HG03095 (cell line): Measurements from ENCODE around the gene CCIN.
"Not testable (repeated sequence)": the region's sequence is repeated elsewhere in the genome, so short reads cannot be mapped to it uniquely, and the experiment has no call there.

ENCODE experiments used
- ATAC-seq: cut with Tn5 transposase; IDR thresholded peaks from one replicate; pipeline ENCODE4 v1.9.1; 2021; ENCODE audit warnings: moderate library complexity; ENCODE audit not compliant: unreplicated experiment

Gene CCIN

GRCh38 chr9:36158122-36158521 lies 11.1 kb upstream of the CCIN start:
- no peak for ATAC-seq

GRCh38 chr9:36158917-36159316 lies 10.3 kb upstream of the CCIN start:
- ATAC-seq: no peak

DNA sequence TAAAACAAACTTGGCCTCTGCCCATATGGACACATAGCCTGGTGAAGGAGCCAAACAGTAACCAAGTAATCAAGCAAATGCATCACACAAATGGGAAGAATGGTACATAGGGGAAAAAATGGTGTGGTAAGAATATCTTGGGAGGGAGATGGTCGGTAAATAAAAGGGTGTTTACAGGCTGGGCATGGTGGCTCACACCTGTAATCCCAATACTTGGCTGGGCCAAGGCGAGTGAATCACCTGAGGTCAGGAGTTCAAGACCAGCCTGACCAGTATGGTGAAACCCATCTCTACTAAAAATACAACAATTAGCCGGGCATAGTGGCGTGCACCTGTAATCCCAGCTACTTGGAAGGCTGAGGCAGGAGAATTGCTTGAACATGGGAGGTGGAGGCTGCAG lies 9.7 kb upstream of the CCIN start:
- ATAC-seq: not testable (repeated sequence)

GRCh38 chr9:36160126-36160525 lies 9.1 kb upstream of the CCIN start:
- ATAC-seq: not testable (repeated sequence)

GRCh38 chr9:36161187-36161586 lies 8.0 kb upstream of the CCIN start:
- no peak for ATAC-seq

GRCh38 chr9:36162211-36162738 lies 6.9 kb upstream of the CCIN start:
- ATAC-seq: no peak

- no peak for ATAC-seq
Measured at GRCh38 chr9:36163049-36163785, 6.0 kb upstream of the CCIN start.

GRCh38 chr9:36163786-36164170 lies 5.4 kb upstream of the CCIN start:
- ATAC-seq: no peak

DNA sequence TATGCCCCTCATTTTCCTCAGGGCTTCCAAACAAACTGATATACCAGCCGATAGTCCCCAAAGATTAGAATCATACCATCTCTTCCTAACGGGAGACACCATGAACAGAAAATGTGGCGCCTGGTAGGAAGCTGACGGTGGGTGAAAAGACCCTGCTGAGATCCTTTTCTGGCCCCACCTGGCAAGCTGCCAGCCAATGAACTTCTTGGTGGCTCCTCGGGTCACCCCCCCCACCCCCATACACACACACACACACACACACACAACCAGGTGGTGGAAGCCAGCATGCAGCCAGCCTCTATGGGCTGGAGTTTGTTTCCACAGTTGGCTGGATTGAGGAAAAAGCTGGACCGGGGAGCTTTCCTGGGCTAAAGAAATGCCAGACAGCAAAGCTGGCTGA lies 4.8 kb upstream of the CCIN start:
- ATAC-seq: no peak

- no peak for ATAC-seq
Measured at GRCh38 chr9:36164989-36165388, 4.2 kb upstream of the CCIN start.

DNA sequence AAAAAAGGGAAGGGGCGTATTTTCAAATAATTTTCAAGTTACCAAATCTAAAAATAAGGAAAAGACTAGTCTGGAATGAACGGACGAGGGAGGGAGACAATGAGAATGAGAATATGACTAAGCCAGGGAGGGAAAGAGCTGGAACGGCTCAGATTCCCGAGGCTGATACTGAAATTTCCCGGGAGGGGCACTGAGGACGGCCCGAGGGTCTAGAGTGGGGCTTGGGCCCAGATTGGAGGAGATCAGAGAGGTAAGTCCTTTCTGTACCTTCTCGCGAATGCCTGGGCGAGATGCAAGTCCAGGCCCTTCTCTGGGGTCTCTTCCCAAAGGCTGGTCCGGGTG lies 3.4 kb upstream of the CCIN start:
- no peak for ATAC-seq

DNA sequence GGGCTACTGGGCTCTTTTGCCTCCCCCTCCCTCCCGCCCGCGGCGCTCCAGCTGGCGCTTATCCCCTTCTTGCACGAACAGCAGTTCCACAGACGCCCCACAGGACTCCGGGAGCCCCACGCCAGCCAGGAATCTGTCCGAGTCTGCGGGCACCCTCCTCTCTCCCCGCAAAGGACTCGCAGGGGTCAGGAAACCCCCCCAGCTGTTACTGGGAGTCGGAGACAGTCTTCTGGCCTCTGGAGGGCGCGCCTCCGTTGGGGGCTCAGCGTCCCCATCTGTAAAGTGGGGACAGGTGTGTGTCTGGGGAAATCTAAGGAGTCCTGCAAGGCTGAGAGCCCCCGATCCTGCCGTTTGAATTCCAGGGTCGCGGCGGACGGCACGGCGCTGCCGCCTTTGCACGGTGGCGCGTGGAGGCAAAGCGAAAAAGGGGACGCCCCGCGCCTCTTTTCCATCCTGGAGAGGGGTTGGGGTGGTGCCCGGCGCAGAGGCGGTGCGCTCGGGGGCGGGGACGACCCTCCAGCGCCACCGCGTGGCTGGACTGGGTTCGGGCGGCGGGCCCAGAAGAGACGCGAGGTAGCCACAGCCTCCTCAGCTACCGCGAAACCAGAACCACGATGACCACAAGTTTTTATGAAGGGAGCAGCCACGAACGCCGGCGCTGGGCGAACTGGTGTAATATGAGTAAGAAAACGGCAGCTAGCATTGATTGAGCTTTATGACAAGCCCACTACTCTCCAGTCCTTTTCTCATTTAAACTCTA lies 2.8 kb upstream of the CCIN start:
- ATAC-seq: peak; percentile 91

- ATAC-seq: no peak
Measured at GRCh38 chr9:36169708-36170107, 520 bp downstream of the CCIN start.

DNA sequence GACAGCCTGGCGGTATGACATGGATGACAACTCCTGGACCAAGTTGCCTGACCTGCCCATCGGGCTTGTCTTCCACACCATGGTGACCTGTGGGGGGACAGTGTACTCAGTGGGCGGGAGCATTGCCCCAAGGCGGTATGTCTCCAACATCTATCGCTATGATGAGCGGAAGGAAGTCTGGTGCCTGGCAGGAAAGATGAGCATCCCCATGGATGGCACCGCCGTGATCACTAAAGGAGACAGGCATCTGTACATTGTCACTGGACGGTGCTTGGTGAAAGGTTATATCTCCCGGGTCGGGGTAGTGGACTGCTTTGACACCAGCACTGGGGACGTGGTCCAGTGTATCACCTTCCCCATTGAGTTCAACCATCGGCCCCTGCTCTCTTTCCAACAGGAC lies 1.3 kb downstream of the CCIN start:
- no peak for ATAC-seq

DNA sequence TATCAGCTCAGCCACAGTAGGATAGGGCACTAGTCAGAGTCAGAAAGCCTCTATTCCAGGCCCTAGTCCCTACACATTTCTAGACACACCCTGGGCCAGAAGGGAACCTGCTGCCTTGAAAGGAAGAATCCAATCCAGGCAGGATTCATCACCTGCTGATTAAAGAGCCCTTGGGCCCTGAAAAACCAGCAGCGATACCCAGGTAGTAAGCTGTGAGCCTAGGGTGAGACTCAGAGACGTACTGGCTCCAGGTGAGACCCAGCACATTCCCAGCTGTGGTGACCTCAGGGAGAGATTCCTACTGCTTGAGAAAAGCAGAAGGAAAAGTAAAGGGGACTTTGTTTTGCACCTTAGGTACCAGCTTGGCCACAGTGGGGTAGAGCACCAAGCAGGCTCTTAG lies 4.7 kb downstream of the CCIN start:
- ATAC-seq: no peak

GRCh38 chr9:36174271-36174670 lies 5.1 kb downstream of the CCIN start:
- no peak for ATAC-seq

- ATAC-seq: no peak
Measured at GRCh38 chr9:36174731-36175130, 5.5 kb downstream of the CCIN start.

DNA sequence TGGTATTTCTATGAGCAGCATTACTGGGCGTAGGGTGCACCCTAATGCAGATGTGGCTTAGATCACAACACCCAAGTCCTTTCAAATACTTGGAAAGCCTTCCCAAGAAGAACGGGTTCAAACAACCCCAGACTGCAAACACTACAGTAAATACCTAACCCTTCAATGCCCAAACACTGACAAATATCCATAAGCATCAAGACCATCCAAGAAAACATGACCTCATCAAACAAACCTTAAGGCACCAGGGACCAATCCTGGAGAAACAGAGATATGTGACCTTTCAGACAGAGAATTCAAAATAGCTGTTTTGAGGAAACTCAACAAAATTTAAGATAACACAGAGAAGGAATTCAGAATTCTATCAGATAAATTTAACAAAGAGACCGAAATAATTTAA lies 6.0 kb downstream of the CCIN start:
- ATAC-seq: not testable (repeated sequence)

DNA sequence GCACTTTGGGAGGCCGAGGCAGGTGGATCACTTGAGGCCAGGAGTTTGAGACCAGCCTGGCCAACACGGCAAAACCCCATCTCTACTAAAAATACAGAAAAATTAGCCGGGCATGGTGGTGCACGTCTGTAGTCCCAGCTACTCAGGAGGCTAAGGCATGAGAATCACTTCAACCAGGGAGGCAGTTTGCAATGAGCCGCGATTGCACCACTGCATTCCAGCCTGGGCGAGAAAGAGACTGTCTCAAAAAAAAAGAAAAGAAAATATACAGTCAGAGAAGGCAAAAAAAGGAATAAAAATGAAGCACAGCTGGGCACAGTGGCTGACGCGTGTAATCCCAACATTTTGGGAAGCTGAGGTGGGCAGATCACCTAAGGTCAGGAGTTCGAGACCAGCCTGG lies 7.3 kb downstream of the CCIN start:
- ATAC-seq: not testable (repeated sequence)

DNA sequence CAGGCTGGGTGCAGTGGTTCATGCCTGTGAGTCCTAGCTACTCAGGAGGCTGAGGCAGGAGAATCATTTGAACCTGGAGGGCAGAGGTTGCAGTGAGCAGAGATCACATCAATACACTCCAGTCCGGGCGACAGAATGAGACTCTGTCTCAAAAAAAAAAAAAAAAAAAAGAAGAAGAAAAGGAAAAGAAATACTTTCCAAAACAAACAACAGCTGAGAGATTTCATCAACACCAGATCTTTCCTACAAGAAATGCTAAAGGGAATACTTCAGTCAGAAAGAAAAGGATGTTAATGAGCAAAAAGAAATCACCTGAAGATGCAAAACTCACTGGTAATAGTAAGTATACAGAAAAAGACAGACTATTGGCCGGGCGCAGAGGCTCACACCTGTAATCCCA lies 8.4 kb downstream of the CCIN start:
- no peak for ATAC-seq

DNA sequence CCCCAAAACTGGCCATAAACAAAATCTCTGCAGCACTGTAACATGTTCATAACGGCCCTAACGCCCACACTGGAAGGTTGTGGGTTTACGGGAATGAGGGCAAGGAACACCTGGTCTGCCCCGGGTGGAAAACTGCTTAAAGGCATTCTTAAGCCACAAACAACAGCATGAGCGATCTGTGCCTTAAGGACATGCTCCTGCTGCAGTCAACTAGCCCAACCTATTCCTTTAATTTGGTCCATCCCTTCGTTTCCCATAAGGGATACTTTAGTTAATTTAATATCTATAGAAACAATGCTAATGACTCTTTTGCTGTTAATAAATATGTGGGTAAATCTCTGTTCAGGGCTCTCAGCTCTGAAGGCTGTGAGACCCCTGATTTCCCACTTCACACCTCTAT lies 11.1 kb downstream of the CCIN start:
- ATAC-seq: not testable (repeated sequence)

DNA sequence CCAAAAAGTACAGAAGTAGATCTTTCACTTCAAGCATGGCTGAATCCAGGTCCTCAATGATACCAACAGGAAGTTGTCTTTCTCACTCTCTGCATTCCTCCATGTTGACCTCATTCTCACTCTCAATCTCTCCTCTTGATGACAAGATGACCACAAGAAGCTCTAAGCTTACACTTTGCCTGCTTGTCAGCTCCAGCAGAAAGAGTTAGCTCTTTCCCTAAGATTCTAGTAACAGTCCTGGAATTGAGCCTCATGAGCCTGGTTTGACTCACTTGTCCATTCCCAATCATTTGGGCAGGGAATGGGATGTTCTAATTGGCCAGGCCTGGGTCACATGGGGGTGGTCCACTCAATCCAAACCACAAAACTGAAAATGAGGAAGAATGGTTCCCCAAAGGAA lies 18.2 kb downstream of the CCIN start:
- no peak for ATAC-seq
